ENCODE results near the gene PPP1R14B. TPM values are rescaled to one million over a fixed set of nuclear protein-coding genes. Genes with fewer than 3 reads are reported as not detected.
A peak's percentile ranks its signal among the peaks of the same experiment; 100 is the strongest.

PPP1R14B gene
- total and polyA plus RNA-seq, 12 donors = 52.4 to 331 (median 92.5) TPM

DNA sequence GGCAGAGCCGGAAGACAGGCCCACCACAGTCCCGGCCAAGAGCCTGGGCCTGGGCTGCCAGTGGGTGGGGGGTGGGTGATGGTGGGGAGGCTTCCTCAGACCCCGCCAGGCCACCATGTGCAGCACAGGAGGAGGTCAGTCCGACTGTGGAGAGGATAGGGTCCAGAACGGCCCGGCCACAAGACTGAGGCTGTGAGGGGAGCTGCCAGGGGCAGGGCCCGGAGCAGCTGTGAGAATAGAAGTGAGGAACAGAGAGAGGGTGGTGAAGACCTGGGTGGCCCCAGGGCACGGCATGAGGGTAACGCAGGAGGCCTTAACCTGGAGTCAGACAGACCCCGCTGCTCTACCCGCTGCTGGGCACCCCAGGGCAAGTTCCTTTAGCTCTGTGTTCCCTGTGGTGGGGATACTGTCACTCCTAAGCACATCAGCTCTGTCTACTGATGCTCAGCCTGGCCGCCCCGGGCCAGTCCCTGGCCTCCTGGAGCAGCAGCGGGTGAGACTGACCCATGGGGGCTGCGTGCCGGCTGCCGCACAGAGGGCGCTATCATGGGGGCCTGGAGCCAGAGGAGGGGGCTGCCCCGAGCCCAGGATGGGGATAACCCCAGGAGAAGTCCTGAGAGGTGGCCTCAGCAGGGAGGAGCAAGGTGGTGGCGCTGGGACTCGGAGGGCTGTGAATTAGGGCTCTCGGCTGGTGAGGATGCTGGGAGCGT is 38.5 kb downstream of the PPP1R14B start:
- WGBS, 2 donors = 75 to 85% methylated on average over 23 of the region's 23 CpGs
- Histone ChIP-seq H3K27ac (peak overlapping the region; percentile 82 to 99 (median 91)), H3K4me3 (peak overlapping the region in 9 of 10 donors; percentile 28 to 76 (median 51)), H3K4me1 (peaks cover 7 to 55% (median 39%) of the 10 kb centered on the region in 9 donors), H3K27me3 (no peaks in the 10 kb centered on the region), H3K36me3 (peaks cover 0 to 72% (median 18%) of the 10 kb centered on the region in 9 donors), H3K9me3 (no peaks in the 10 kb centered on the region)
- ATAC-seq (peak in 4 of 8 donors; percentile 1 to 15 (median 3)), DNase-seq (no peak)
- TF ChIP-seq, protein P1, sequence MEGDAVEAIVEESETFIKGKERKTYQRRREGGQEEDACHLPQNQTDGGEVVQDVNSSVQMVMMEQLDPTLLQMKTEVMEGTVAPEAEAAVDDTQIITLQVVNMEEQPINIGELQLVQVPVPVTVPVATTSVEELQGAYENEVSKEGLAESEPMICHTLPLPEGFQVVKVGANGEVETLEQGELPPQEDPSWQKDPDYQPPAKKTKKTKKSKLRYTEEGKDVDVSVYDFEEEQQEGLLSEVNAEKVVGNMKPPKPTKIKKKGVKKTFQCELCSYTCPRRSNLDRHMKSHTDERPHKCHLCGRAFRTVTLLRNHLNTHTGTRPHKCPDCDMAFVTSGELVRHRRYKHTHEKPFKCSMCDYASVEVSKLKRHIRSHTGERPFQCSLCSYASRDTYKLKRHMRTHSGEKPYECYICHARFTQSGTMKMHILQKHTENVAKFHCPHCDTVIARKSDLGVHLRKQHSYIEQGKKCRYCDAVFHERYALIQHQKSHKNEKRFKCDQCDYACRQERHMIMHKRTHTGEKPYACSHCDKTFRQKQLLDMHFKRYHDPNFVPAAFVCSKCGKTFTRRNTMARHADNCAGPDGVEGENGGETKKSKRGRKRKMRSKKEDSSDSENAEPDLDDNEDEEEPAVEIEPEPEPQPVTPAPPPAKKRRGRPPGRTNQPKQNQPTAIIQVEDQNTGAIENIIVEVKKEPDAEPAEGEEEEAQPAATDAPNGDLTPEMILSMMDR (IDR thresholded peaks at IDR 0.05) = no peak
- intact Hi-C loops (cut with DNase I) = loop anchor here in 3 of 10 donors (5.0 kb wide), 2 partner anchors 89 to 94 kb away; partner anchors contain the start of gene CATSPERZ (in 1 of the 3)

DNA sequence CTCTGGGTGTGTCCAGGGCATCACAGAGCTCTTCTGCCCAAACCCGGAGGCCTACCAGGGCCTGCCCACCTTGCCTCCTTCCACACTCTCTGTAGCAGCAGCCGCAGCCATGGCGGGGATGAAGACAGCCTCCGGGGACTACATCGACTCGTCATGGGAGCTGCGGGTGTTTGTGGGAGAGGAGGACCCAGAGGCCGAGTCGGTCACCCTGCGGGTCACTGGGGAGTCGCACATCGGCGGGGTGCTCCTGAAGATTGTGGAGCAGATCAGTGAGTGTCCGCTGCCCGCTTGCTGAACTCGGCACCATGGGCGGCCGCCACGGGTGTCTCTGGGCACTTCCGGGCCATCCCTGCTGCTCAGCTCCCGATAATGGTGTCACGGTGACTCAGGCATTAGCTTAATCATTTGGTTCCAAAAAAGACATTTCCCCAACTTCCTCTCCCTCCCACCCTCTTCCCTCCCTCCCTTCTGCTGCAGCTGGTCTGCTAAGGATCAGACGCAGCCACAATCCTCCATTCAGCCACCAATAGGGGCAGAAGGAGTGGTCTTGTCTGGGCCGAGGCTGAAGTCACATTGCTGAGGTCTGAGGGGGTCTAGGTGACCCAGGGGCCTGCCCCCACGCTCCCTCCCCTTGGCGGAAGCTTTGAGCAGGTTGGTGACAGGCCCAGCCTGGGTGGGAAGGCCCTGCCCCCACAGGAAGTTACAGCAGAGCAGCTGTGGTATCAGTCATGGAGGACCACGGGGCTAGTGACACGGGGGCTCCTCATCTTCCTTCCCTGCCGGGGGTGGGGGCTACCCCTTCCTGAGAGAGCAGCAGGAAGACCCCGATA is 39.3 kb downstream of the PPP1R14B start:
- Histone ChIP-seq H3K9me3 (no peaks in the 10 kb centered on the region), H3K4me3 (peak overlapping the region in 9 of 10 donors; percentile 28 to 76 (median 51)), H3K27me3 (no peaks in the 10 kb centered on the region), H3K27ac (peak overlapping the region; percentile 82 to 99 (median 91)), H3K4me1 (peaks cover 7 to 55% (median 39%) of the 10 kb centered on the region in 9 donors), H3K36me3 (peaks cover 0 to 74% (median 26%) of the 10 kb centered on the region in 9 donors)
- peak; percentile 65 to 75 for DNase-seq
- TF ChIP-seq, protein P1 (IDR thresholded peaks at IDR 0.05) = no peak
- 37% methylated on average over 30 of the region's 30 CpGs for WGBS, 2 donors
- peak; percentile 54 to 76 (median 68) for ATAC-seq
- intact Hi-C loops (cut with DNase I) = loop anchor here in 3 of 10 donors (5.0 kb wide), 2 partner anchors 90 to 95 kb away; partner anchors contain the start of gene CATSPERZ (in 1 of the 3)

DNA sequence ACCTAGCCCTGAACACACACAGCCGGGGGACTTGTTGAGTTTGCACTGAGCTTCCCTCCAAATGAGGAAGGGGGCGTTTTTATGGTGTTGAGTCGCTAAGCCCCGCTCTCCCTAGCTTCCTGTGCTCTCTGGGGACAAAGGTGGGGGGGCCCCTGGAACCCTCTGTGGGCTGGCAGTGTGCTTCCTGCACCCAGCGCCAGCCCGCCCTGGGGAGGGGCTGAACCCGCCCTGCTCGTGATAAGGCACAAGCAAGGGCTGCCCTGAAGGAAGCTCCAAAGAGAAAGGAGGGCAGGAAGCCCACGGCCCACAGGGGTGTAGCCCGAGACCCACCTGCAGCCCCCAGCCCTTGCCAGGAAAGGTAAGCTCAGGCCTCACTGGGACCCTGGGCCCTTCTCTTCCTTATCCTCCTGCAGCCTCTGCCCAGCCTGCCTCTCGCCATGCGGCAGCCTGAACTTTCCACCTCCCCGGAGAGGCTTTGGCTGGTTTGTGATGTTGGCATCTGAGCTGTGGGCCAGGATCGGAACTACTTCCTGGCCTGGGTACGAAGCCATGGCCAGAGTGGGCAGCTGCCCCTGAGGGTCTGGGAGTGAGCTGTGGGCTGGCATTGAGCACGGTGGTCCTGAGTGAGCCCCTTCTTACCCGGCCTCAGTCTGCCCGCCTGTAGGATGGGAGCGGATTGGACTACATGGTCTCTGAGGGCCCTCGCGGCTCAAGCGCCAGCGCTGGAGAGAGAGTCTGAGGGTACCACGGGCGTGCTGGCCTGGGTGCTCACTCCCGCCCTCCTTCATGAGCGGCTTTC is 40.1 kb downstream of the PPP1R14B start, which contains the start of gene FERMT3:
FERMT3 (plus strand) TSS at position 265 of the 799 bp plus-strand sequence. CDS start 644 bp downstream, outside the sequence.
- no peaks in the 10 kb centered on the region for H3K9me3 ChIP-seq
- ATAC-seq (peak; percentile 6 to 61 (median 46)), DNase-seq (peak; percentile 61 to 64)
- TF ChIP-seq, protein P1 (IDR thresholded peaks at IDR 0.05) = no peak
- H3K27me3 ChIP-seq = no peaks in the 10 kb centered on the region
- peak within 1 kb of the TSS in 9 of 10 donors; percentile 28 to 76 (median 51) for H3K4me3 ChIP-seq
- peaks cover 7 to 55% (median 39%) of the 10 kb centered on the region in 9 donors for H3K4me1 ChIP-seq
- 76 to 82% methylated on average over 27 of the region's 27 CpGs for WGBS, 2 donors
- H3K27ac ChIP-seq = peak within 1 kb of the TSS; percentile 82 to 99 (median 91)
- peaks cover 0 to 74% (median 26%) of the 10 kb centered on the region in 9 donors for H3K36me3 ChIP-seq
- intact Hi-C loops (cut with DNase I) = loop anchor here in 3 of 10 donors (5.0 kb wide), 2 partner anchors 91 to 96 kb away; partner anchors contain the start of gene CATSPERZ (in 1 of the 3)
